SKM-1 treated with dmso at 0.1 percent for 144 hours (cell line): ENCODE measurements around the gene SLC6A2.

Source experiments
- DNase-seq: peaks from one replicate; lab custom pipeline; 2025; ENCODE audit not compliant: unreplicated experiment; lab: John Stamatoyannopoulos, UW

The SLC6A2 gene

DNA sequence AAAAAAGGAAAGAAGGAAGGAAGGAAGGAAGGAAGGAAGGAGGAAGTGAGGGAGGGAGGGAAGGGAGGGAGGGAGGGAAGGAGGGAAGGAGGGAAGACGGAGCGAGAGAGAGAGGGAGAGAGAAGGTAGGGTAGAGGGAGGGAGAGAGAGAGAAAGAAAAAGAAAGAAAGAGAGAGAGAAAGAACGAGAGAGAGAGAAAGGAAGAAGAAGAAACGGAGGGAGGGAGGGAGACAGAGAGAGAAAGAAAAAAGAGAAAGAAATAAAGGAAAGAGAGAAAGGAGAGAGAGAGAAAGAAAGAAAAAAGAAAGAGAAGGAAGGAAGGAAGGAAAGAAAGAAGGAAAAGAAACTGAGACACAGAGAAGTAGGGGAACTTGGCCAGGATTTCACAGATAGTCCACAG lies 8.4 kb upstream of the SLC6A2 start:
- DNase-seq = no peak

DNA sequence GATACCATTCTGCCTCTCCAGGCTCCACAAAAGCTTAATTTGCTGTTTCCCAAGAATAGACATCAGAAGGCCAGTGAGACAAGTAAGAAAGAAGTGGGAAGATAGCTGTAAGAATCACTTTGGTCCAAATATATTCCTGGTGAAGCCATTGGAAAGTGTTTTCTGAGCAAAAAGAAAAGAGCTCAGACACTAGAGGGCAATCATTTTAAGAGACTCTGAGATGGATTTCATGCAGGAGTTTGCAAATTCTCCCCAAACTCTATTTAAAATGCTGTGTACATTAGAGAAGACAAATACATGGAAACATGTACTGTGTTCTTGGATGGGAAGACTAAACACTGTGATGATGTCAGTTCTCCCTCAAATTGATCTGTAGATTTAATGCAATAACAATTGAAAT lies 8.0 kb upstream of the SLC6A2 start:
- DNase-seq = no peak

DNA sequence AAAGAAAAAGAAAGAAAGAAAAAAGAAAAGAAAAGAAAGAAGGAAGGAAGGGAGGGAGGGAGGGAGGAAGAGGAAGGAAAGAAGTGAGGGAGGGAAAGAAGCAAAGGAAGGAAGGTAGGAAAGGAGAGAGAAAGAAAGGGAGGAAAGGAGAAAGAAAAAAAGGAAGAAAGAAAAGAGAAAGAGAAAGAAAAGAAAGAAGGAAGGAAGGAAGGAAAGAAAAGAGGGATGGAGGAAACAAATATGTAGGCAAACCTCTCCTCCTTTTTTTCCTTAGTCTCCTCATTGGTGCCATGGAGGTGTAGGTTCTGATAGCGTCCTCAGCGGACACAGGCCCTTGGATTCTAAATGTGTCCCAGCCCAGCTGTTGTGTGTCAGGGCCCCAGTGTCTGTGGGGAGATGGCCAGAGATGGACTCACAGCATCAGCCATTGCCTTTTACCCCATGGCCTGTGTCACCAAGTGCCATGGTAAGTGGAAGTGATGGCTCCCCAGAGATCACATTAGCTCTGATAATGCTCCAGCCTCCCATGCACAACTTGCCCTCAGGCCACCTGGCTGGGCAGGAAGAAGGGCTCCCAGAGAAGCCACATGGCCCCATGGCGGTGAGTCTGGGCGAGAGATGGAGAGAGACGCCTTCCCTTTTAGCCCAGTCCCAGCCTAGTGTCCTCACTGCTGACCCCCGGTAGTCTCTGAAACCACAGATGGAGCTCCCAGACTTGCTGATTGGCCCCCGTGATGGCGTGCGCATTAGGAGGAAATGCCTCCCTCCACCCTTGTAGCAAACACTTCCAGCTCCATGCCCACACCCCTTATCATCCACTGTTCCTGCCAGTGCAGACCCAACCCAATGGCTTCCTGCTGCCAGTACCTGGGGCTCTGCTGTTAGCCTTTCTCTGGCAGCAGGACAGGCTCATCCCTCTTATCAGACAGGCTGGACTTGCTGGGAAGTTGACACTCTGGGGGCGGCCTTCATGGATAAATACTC lies 3.7 kb upstream of the SLC6A2 start:
- DNase-seq = no peak

DNA sequence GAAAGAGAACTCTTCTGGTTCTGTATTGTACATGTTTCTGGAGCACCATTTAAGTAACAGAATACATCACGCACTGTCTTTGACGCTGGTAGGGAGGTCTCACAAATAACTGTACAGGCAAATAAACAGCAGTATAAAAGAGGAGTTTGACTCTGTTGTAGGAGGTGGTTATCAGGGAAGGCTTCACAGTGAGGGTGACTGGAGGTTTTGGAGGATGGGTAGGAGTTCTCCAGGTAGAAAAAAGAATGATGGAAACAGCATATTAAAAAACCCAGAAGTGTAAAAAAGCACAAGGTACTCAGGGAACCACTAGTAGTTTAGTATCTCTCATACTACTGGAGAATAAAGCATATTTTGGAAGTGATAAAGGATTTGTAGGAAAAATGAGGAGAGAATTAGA lies 2.7 kb upstream of the SLC6A2 start:
- DNase-seq = no peak

DNA sequence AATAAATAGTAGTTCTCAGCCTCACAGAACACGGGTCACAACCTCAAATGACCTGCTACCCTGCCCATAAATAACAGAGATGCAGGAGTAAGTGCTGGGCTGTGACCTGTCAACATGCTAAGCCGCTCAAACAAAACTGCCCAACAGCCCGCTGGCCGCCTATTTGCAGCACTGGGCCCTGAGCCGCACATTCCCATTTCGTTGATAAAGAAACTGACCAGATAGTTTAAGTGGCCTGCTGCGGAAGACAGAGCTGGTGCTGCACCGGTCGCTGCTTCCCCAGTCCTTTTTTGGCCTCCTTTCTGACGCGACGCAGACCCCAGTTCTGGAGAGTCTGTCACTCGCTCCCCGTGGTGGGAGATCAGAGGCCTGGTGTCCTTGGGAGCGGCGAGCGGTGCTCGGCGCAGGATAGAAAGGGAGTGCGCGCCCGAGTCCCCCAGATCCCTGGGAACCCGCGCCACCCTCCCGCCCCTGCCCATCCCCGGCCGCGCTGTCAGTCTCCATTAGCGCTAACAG lies 349 bp upstream of the SLC6A2 start:
- no peak for DNase-seq

DNA sequence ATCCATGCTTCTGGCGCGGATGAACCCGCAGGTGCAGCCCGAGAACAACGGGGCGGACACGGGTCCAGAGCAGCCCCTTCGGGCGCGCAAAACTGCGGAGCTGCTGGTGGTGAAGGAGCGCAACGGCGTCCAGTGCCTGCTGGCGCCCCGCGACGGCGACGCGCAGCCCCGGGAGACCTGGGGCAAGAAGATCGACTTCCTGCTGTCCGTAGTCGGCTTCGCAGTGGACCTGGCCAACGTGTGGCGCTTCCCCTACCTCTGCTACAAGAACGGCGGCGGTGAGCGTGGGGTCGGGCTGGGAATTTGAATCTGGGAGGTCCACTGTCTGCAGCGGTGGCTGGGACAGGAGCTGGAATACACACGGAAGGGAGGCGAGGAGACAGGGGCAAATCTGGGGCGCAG lies 904 bp downstream of the SLC6A2 start:
- DNase-seq = no peak

DNA sequence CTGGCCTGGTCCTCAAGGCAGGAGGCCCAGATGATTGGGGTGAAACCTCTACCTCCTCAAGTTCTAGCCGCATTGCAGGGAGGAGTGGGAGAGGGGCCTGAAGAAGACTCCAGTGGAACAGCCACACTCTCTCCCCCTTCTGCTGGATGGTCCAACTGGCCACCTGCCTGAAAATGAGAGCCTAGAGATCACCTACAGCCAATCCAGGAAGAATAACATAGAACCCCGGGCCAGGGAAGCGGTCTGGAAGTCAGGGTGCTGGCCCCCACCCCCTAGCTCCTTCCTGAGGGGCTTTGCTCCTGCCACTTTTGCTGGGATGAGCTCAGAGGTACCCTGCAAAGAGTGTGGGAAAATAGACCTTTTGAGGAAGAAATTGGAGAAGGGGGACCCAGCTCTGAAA lies 1.8 kb downstream of the SLC6A2 start:
- DNase-seq = no peak

DNA sequence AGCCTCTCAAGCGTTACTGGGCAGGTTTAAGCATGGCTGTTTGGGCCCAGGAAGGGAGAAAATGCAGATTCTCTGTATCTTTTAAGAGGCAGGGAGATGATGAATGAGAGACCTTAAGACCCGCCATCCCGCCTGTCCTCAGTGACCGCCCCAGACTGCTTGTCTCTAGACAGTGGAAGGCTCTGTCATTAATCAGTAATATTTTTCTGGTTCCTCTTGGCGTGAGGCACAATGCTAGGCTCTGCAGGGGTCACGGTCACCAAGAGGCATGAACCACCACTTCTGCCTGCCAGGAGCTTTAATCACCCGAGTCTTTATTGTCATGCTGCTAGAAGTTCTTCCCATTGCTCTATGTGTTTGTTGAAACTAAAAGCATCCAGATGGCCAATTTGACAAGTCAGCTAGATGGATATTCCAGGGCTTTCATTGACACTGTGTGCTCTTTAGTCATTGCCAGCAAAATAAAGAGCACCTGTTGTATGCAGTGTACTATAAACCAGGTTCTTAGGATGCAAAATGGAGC lies 3.2 kb downstream of the SLC6A2 start:
- no peak for DNase-seq

DNA sequence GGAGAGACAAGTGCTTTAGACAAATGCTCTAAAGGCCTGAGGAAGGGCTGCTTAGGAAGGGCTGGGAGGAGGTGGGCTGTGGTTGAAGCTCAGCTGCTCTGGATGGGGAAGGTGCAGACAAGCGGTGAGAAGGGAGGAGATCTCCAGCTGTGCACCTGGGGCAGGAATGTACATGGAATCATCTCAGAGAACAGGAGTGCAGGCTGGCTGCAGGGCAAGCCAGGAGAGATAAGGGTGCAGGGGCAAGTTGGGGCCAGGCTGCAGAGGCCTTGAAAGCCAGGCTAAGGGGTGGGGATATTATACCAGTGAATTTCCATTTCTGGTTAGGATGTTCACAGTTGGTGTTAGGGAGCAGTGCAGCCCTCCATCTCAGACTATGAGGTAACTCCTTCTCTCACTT lies 4.2 kb downstream of the SLC6A2 start:
- DNase-seq = no peak

DNA sequence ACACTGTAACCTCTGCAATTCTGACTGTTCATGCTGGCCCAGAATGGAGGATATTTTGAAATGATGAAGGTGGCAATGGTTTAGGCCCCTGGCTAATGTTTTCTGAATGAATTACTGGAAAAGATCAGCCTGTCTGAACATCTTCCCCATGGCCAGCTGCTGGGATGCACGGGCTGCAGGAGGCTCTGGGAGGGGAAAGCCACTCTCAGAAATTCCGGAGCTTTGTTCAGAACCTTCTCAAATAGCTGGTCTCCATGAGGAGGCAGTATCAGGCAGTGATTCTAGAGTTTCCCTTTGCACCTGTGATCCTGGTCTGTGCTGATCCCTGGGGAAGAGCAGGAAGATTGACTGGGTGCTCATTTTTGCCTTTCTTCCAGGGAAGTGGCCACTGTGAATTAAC lies 5.0 kb downstream of the SLC6A2 start:
- DNase-seq = no peak

DNA sequence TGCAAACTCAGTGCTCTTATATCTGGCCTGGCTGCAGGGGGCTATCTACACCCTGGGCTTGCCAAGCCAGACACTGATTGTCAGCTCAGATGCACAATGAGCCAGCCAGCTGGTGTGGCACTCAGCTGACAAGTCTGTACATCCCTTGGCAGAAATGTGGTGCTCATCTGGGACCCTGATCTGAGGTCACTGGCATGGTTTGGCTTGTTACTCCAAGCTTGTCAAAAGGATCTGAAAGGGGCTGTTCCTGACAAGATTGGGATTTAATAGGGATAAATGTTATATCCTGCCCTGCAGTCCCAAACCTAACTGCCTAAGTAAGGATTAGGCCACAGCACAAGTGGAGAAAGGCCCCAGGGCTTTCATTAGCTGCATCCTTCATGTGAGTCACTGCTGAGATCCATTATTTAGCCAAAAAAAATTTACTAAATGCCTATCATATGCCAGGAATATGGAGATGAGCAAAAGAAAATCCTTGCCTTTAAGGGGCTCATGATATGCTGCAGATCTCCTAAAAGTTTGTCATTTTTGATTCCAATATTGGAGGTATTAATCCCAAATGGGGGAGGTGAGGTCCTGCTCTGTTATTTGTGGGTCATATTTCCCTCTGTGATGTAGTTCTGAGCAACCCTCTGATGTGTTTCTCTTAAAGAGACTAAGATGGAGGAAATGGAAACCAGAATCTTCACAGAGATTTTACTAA lies 6.3 kb downstream of the SLC6A2 start:
- no peak for DNase-seq

DNA sequence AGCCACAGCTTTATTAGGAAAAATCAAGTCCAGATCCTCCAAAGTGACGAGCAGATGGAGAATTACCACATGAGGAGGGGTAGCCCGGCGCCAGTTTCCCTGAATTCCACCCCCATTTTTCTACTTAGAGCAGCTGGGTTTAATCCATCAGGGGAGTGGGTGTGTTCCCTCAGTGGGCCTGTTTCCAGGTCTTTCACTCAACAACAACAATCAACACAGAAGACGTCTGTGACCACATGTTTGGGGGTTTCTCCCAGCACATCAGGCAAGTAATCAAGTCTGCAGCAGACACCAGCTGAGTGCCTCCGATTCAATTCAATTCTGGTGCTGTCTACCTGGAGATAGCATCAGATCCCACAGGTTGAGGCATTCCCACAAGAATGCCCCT lies 6.8 kb downstream of the SLC6A2 start:
- DNase-seq = no peak

DNA sequence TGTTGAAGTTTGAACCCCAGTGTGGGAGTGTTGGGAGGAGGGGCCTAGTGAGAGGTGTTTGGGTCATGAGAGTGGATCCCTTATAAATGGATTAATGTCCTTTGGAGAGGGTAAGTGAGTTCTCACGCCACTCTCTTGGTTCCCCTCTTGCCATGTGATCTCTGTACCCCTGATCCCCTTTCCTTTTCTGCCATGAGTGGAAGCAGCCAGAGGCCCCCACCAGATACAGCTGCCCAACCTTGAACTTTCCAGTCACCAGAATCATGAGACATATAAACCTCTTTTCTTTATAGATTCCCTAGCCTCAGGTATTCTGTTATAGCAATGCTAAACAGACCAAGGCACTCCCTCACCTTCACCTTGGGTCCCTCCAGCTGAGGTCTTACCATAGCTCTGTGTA lies 7.4 kb downstream of the SLC6A2 start:
- DNase-seq = no peak

DNA sequence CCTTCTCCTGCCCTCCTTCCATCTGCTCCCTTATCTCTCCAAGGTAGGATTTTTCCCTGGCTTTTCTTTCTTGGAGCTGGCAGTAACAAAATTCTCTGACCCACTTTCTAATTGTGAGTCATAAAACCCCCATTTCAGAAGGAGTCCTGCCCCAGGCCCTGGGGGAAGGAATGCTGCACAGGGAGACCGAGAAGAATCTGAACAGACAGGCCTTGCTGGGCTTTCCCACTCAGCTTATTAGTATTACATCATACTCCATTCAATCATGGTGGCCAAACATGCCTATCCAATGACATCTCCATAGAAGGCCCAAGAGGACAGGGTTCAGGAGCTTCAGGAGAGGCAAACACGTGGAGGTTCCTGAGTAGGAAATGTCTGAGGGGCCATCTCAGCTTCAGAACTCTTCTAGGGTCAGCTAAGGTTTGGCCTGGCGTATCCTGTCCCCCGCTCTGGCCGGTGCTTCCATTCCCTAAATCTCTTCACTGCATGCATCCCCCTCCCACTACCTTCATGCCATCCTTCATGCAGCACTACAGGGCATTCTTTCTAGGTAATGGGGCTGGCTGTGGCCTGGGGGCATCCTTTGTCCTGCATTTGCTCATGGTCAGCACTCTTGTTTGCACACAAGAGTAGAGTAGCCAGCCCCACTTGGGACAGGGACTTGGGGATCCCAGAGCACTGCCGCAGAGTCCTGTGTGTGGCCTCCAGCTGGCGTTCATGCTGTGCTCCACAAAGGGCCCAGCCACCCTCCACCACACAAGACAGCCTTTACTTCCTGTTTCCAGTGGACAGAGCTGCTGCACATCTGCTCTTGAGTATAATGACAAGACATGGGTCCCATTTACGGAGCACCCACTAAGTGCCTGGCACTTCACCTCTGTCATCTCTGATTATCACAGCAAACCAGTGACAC lies 8.2 kb downstream of the SLC6A2 start:
- DNase-seq = no peak

DNA sequence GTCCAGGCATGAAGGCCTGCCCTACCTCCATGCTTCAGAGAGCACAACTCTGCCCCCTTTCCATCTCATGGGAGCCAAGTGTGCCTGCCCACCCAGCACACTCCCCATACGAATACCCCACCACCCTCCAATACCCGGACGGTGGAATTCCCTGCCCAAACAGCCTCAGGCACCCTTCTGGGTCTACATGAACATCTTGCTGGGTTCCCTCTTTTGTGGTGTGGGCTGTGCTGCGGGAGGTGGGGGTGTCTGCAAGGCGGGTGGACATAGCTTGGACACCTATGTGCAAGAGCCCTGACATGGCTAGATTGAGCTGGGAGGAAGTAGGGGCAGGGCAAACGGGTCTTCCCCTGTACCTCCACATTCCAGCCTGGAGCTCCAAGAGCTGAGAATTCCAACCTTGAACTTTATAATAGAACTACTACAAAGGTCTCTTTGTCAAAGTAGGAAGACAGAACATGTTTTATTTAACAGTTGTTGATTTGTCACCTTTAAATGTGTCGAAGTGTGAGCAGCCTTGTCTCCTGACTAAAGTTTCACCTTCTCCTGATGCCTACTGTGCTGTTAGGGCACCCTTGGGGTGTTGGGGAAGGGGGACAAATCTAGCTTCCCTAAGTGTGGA lies 9.1 kb downstream of the SLC6A2 start:
- no peak for DNase-seq

DNA sequence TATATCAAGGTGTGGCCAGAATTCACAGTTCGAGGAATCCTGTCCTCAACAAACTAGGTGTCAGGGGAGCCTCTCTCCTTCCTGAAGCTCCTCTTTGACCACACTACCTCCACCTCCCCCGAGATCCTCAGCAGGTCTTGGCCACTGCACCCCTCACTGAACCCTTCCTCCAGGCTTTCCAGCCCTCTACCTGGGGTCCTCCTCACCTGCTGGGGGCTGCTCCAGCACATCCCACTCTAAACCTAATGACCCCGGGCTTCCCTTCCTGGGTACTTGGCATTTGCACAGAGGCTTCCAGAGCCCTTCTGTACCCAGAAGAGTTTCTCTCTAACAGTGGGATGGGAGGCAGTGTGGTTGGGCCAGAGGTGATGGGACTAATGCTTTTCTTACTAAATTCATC lies 9.7 kb downstream of the SLC6A2 start:
- no peak for DNase-seq

DNA sequence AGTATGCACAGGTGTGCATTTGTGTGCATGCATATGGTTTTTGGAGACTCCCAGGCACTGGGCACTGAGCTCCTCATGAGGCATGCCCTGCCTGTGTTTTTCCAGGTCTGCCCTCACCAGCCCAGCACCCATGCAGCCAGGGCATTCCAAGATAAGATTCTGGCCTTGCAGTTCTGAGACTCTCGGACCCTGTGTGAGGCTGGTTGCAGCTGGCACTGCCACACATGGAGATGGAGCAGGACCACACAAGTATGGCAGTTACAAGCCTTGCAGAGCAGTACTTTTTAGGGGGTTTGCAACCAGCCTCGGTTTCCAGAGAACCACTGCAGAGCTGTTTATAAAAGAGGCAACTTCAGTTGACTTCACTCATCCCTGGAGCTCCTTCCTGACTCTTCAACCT lies 10.2 kb downstream of the SLC6A2 start:
- DNase-seq = no peak

DNA sequence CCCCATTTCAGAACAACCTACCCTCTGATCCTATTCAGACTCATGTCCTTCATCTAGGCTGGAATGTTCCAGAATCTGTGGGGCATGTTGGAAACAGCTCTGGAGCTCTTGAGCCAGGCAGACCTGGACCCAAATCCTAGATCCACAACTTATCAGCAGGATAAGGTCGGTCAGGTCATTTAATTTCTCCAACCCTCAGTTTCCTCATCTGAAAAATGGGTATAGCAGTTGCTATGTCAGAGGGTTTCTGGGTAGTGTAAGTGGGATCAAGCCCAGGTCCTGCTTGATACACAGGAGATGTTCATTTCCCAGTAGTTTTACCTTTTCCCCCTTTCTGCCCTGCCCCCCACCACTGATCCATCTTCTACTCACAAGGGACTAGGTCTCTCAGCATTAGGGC lies 12.0 kb downstream of the SLC6A2 start:
- DNase-seq = no peak

DNA sequence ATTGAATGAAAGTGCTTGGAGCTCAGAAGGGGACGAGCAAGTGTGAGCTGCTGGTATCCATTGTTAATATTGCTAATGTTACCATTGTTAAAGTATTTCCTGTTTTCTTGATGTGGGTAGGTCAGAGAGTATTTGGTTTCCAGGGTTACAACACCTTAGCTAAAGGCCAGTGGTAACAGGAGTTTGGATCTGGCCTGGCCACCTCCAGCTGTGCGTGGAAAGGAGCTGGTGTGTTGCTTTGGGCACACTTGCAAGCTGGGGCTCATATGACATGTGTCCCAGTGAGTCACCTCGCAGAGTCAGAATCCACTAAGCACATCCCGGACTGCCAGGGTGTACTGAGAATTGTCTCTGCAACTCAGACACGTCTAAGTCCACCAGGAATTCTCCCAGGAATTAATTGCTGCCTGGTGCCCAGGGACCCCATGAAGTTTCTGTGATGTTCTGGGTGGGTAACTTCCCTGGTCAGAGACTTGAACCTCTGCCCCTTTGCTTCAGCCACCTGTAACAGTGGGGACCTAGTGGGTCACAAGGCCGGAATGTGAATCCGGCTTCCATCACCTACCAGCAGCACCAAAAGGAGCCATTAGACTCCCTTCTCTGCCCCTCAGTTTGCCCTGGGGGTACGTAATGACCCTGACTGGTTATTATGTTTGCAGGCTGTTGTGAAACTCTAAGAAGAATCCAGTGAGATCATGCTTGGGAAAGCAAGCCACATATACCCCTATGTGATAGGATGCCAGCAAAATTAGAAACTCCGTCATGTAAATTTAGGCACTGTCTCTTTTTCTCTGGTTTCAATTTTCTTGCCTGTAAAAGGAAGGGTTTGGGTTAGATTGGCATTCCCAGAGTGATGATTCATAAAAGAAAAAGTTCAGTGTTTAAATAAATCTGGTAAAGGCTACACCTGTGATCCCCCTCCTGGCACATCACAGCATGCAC lies 12.8 kb downstream of the SLC6A2 start:
- no peak for DNase-seq
